Right ventricle myocardium inferior (tissue), 1 donor: ENCODE measurements around the gene ICAM2. TPM values are rescaled to one million over a fixed set of nuclear protein-coding genes. Genes with fewer than 3 reads are reported as not detected.
"Not testable (repeated sequence)": the region's sequence is repeated elsewhere in the genome, so short reads cannot be mapped to it uniquely, and the experiment has no call there.

Experiments
- ATAC-seq: fragments of 200-7000 bp; cut with Tn5 transposase; one replicate; pipeline ENCODE4 v1.9.1; 2020; ENCODE audit warnings: mild to moderate bottlenecking, moderate library complexity
- DNase-seq: peaks from one replicate; pipeline ENCODE4 v3.0.0; 2021; ENCODE audit errors: missing footprints
- intact Hi-C: fragments of 100-400 bp; cut with DNase I; formaldehyde crosslinking; loops from one replicate; pipeline ENCODE4 v1.11.0; 2022
- total RNA-seq: library from RNA; stranded (reverse); fragmentation: NEBNext Ultra II Directional; extraction: Animal tissue kit (Norgen Biotek cat#: 25700); gene quantifications from one replicate; pipeline ENCODE4 v1.2.1, GENCODE V29; 2021
- donor health status: DM: no; HTN: yes; CAD: no; lungs with severe emphysema.

ICAM2 gene
- total RNA-seq, 1 donor from 2014 or later: 38.0 TPM

DNA sequence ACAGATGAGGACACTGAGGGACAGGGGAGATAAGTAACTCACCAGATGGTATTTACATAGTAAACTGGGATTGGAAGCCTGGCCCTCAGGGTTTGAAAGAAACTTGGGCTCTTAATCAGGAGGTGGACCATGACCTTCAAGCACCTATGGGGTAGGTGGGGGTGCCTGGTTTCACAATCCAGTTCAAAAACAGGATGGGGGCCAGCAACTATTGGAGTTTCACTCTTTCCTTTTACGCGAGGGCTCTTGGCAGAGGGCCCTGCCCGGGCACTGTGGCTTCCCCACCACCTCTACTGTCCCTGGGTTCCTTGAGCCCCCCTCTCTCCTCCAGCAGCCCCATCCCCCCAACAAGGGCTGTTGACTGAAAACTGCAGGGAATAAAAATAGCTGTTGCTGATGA is 33.6 kb downstream of the ICAM2 start:
- DNase-seq: peak; percentile 11
- no peak for ATAC-seq
- intact Hi-C loops: loop anchor here (5.0 kb wide), 1 partner anchor 40 kb away; no protein-coding TSS in a partner anchor

- peak; percentile 26 for DNase-seq
- ATAC-seq: no peak
- intact Hi-C loops: loop anchor here (5.0 kb wide), 1 partner anchor 38 kb away; no protein-coding TSS in a partner anchor
These were observed 34.9 kb downstream of the ICAM2 start for GRCh38 chr17:63985387-63986140.

DNA sequence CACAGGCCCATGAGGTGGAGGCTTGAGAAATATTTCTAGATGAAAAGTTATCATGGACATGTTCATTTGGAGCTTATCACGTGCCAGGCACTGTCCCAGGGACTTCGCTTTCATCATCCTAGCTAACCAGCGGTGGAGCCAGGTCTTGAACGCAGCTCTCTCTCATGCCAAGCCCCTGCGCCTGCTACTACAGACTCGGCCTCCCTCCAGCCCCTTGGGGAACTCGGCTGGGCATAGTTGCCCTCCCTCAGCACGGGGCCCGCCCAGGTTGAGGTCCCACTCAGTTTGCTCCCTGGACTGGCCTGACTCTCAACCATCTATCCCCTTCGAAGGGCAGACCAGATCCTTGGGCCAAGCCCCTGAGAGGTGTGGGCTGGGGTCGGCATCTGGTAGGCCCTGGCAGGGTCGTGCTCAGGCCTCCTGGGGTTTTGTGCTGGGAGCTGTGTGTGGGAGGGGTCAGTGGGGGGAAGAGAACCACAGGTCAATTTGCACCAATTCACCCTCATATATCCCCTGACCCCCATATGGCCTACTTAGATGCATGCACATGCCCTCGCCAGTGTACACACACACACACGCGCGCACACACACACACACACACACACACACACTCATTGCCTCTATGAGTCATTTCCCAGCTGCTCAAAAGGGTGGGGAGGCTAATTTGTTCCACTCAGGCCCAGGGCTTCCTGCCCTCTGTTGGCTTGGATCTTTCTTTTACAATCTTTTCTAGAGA is 35.6 kb downstream of the ICAM2 start:
- peak; percentile 55 for DNase-seq
- ATAC-seq: peak; percentile 41

DNA sequence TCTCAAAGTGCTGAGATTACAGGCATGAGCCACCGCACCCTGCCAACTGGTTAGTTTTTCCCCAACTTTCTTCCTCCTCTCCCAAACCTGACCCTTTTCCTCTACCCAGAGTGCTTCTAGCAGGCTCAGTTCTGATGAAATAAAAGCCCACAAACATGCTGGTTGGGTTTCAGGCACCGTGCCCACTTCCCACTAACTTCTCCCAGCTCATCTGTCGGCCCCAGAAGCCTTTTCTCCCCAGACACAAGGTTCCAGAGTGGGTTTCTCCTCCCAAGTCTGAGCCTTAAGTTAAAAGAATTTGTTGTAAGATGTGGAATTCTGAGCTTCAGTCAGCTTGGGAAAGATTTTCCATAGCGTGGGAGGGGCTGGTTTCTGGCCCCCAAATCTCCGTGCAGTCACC is 36.2 kb downstream of the ICAM2 start:
- intact Hi-C loops: no loop called here
- ATAC-seq: no peak
- peak; percentile 33 for DNase-seq

More for the DNA sequence above, 35.6 kb downstream of the ICAM2 start:
- intact Hi-C loops: loop anchor here (5.0 kb wide), 1 partner anchor 38 kb away; no protein-coding TSS in a partner anchor

- ATAC-seq: peak; percentile 9
- intact Hi-C loops: no loop called here
- peak; percentile 60 for DNase-seq
These were observed 37.1 kb downstream of the ICAM2 start for GRCh38 chr17:63983320-63983719.

DNA sequence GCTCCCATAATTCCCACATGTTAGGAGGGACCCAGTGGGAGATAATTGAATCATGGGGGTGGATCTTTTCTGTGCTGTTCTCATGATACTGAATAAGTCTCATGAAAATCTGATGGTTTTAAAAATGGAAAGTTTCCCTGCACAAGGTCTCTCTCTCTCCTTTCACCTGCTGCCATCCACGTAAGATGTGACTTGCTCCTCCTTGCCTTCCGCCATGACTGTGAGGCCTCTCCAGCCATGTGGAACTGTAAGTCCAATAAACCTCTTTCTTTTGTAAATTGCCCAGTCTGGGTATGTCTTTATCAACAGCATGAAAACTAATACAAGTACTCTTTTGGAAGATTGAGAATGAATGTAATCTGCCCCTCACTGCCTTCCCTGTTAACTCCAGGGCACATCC is 37.8 kb downstream of the ICAM2 start:
- ATAC-seq, intact Hi-C loops, DNase-seq: not testable (repeated sequence)

DNA sequence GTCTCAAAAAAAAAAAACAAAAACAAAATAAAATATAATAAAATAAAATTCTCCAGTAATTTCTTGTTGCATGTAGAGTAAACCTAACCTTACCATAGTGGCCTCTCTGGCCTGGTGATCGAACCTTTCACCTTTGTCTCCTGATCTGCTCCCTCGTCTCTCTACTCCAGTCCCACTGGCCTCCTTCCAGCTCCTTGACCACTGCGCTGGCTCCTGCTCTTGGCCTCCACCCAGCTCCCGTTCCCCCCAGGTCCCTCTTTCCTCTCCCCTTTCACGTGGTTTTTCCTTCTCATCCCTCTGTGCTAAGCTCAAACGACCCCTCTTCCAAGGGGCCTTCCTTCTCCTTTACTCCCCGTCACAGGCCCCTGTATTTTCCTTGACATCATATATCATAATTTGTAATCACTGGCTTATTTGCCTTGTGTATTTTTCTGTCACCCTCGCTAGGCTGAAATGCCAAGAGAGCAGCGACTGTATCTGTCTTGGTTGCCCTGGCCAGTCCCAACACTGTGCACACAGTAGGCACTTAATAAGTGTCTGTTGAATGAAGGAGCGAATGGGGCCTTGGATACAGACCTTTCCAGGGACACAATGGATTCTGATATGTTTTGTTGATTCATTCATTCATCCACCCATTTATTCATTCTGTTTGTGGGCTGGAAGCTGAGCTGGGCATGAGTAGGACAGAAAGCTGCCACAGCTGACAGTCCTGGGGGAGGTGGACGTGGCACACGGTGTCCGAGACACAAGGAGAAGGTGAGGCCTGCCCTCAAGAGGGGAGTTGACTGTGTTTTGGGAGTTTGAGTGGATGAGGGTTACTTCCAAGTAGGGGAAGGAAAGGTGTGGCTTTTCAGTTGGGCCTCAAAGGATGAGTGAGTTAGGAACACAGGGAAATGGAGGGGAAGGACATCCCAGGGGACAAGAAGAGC is 41.9 kb downstream of the ICAM2 start:
- DNase-seq (peak; percentile 57), ATAC-seq (no peak)
- intact Hi-C loops: no loop called here

GRCh38 chr17:63976702-63977101 is 43.7 kb downstream of the ICAM2 start:
- peak; percentile 39 for ATAC-seq
- DNase-seq: peak; percentile 21
- intact Hi-C loops: no loop called here

DNA sequence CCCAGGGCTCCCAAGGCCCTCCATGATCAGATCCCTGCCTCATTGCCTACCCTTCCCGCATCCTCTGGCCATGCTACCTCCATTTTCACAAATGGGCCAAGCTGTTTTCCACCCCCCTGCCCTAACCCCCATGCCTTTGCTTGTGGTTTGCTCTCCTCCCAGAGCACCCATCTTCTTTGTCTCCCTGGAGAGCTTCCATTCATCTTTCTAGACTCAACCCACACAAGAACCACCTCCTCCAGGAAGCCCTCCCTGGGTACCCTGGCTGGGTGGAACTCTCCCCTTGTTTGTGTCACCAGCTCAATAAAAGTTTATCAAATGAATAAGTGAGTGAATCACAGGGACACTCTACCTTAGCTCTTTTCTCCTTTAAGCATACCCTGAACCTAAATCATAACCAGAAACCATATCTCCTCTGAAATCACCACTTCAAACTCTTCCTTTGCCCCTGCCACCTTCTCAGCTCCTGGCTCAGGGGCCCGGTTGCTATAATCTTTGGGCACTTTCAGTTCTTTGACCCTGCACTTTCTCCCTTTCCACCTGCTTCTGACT is 44.8 kb downstream of the ICAM2 start:
- peak; percentile 11 for DNase-seq
- no peak for ATAC-seq
- intact Hi-C loops: no loop called here

DNA sequence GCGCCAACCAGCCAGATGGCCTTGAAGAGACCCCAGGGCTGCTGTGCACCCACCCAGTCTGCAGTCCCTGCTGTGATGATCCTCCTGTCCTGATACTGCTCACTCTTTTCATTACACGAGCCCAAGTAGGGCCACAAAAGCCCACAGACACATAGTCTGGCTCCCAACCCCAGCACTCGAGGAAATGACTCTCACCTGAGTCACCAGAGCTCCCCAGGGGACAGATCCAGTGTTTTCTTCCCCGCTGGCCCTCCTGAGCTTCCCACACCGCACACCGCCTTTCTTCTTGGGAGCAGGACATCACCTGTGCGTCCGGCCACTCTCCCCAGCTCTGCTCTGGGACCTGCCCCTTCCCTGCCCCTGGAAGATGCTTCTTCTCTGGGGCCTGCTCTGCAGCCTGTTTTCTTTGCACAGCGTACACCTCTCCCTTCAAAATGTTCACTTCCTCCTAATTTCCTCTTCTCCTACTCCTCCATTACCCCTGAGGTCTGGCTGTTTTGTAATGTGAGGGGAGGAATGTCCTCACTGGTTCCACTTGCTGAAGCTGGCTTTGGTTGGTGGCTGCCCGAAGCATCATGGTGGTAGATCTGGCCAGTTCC is 45.7 kb downstream of the ICAM2 start:
- intact Hi-C loops: no loop called here
- ATAC-seq: no peak
- peak; percentile 25 for DNase-seq

GRCh38 chr17:63973930-63974593 is 46.4 kb downstream of the ICAM2 start:
- peak; percentile 42 for DNase-seq
- intact Hi-C loops: no loop called here

GRCh38 chr17:63973247-63973646 is 47.2 kb downstream of the ICAM2 start:
- peak; percentile 13 for DNase-seq
- intact Hi-C loops: no loop called here
- ATAC-seq: no peak

More at GRCh38 chr17:63973930-63974593, 46.4 kb downstream of the ICAM2 start:
- ATAC-seq: peak; percentile 24

GRCh38 chr17:63972796-63973195 is 47.6 kb downstream of the ICAM2 start, which contains the start of gene SCN4A:
SCN4A (minus strand) TSS chr17:63972918; CDS start chr17:63972841, 77 bp downstream.
- intact Hi-C loops: no loop called here
- no peak for ATAC-seq
- peak; percentile 56 for DNase-seq

DNA sequence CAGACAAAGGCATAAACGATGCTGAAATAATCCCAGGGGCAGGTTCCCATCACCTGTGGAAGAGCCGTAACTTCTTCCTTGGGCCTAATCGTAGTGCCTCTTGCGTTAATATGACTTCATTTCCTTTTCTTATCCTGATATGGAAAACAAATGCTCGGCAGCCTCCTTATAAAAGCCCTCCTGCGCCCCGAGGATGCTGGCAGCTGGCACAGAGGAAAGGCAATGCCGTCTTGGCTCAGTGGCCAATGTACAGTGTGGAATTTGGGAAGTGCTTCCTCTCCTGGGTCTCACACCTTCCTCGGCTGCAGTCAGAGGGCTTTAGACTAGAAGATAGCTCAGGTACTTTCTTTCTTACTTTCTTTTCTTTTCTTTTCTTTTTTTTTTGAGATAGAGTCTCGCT is 51.2 kb downstream of the ICAM2 start:
- peak; percentile 17 for DNase-seq
- ATAC-seq: no peak
- intact Hi-C loops: no loop called here

- ATAC-seq: no peak
- intact Hi-C loops: no loop called here
- DNase-seq: no peak
These were observed 52.5 kb downstream of the ICAM2 start for GRCh38 chr17:63967953-63968352.

- intact Hi-C loops: no loop called here
- DNase-seq: no peak
- no peak for ATAC-seq
These were observed 53.7 kb downstream of the ICAM2 start for GRCh38 chr17:63966646-63967264.

DNA sequence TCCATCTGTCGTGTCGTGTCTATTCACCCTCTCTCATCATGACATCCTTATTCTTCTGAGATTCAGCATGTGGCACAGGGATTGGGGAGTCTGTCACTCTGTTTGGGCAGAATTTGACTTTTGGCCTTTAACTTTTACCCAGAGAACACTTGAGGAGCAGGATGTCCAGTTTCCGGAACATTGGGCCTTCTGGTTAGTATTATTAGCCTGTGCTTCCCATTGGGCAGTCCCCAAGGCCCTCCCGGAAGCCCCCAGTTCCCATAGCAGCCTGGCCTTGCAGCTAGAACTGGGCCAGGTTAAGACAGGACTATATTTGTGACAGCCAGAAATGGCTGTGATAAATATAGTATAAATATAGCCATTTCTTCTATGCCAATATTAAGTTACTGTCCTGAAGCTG is 57.3 kb downstream of the ICAM2 start:
- no peak for DNase-seq
- ATAC-seq: peak; percentile 24

More for the DNA sequence above, 57.3 kb downstream of the ICAM2 start:
- intact Hi-C loops: no loop called here
